ENCODE measurements around the gene MSLN. TPM values are rescaled to one million over a fixed set of nuclear protein-coding genes. Genes with fewer than 3 reads are reported as not detected.

Gene MSLN
- total and polyA plus RNA-seq, 2 of the 8 experiments (the other 6 are each of a cell fraction or from before 2014, with no cell fraction given) = 0.28 to 0.50 TPM

DNA sequence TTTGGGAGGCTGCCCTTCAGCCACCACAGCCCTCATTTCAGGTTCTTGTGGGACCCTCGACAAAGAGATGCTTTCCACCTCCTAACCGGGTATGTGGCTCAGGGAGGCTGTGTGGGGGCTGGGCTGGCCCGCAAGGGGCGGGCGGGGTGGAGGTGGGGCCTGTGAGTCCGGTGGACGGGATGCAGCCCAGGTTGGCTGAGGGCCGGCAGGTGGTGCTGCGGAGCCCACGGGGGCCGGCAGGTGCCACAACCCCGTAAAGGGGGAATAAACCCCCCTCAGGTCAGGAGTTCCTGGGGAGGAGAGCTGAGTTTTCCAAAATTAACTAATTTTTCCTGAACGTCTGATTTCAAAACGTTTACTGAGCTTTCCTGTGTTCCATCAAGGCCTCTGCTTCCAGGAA lies 14.8 kb upstream of the MSLN start:
- Histone ChIP-seq H4K8ac (ENCODE audit: extremely low read depth, insufficient read depth, low read length) (peak overlapping the region; percentile 86; the same call in 1 of the 2 replicates), H3K23ac (ENCODE audit: insufficient read length) (no peak overlapping the region), H2BK120ac (replicated peaks; ENCODE audit: low read depth, low read length) (no peak overlapping the region), H2BK20ac (ENCODE audit: low read length) (no peak overlapping the region), H2BK12ac (ENCODE audit: low read depth, low read length) (no peak overlapping the region), H3K27me3 (replicated peaks in 1 of 4; ENCODE audit: control insufficient read depth in 3 of 4, extremely low read depth in 1 of 4, insufficient read depth in 3 of 4, low read length in 3 of 4) (no peaks in the 10 kb centered on the region), H2AFZ (ENCODE audit: low read length) (no peak overlapping the region), H3K27ac (ENCODE audit: low read depth, low read length) (no peak overlapping the region), H4K91ac (replicated peaks; ENCODE audit: insufficient read length, low read length) (peak overlapping the region; percentile 42), H3K14ac (ENCODE audit: insufficient read length) (no peak overlapping the region), H3K4me3 (ENCODE audit: extremely low read depth in 1 of 4, insufficient read depth in 2 of 4, low read depth in 3 of 4, low read length in 4 of 4) (no peak overlapping the region), H3K36me3 (ENCODE audit: control insufficient read depth in 2 of 4, insufficient read depth in 4 of 4, low read length in 3 of 4) (no peaks in the 10 kb centered on the region), H3K79me1 (ENCODE audit: low read depth, low read length) (no peaks in the 10 kb centered on the region), H3K4me1 (replicated peaks in 1 of 4; ENCODE audit: control insufficient read depth in 3 of 4, insufficient read depth in 4 of 4, low read length in 3 of 4) (peaks cover 0 to 3% (median 1%) of the 10 kb centered on the region in 4 experiments; a peak in 2 of 7 replicates), H3K23me2 (ENCODE audit: low read depth, low read length) (no peaks in the 10 kb centered on the region; the same call in 1 of the 2 replicates), H3K4ac (replicated peaks; ENCODE audit: insufficient read length, low read depth, low read length) (no peak overlapping the region), H2AK5ac (ENCODE audit: low read depth, low read length) (no peak overlapping the region), H2BK5ac (ENCODE audit: low read depth, low read length) (no peak overlapping the region), H3K9ac (replicated peaks in 1 of 4; ENCODE audit: extremely low read depth in 1 of 4, low read depth in 3 of 4, low read length in 3 of 4) (no peak overlapping the region), H3K18ac (ENCODE audit: extremely low read depth, low read length) (no peak overlapping the region), H2BK15ac (ENCODE audit: low read length) (no peak overlapping the region), H3K9me3 (ENCODE audit: insufficient read depth in 2 of 2, low read depth in 1 of 2, low read length in 1 of 2) (no peaks in the 10 kb centered on the region), H3K4me2 (ENCODE audit: insufficient read depth in 1 of 2, low read depth in 2 of 2, low read length in 2 of 2) (0 out of 4 replicates have a peak overlapping the region, but pooled peaks of 1 of the 2 experiments have one; percentile 9), H3K56ac (replicated peaks; ENCODE audit: insufficient read length, low read depth, low read length) (no peak overlapping the region), H3K79me2 (ENCODE audit: control insufficient read depth in 1 of 2, insufficient read depth in 2 of 2, low read length in 2 of 2) (no peaks in the 10 kb centered on the region), H4K20me1 (replicated peaks in 1 of 2; ENCODE audit: control insufficient read depth in 1 of 2, insufficient read depth in 2 of 2, low read length in 2 of 2) (no peaks in the 10 kb centered on the region), H4K5ac (ENCODE audit: insufficient read length, low read depth, low read length) (no peak overlapping the region)
- ChIA-PET POLR2A (ENCODE audit: partially characterized antibody) (interaction anchor here (0.6 to 1.6 kb wide), 6 partner anchors 9 to 61 kb away, joined by 3 to 6 read pairs (median 3); no protein-coding TSS in a partner anchor), CTCF (ENCODE audit: partially characterized antibody) (interaction anchor here (0.6 to 35.8 kb wide), 11 partner anchors 9 to 132 kb away, joined by 3 to 977 read pairs (median 10); partner anchors contain the start of genes ANTKMT, CCDC78, CHTF18 and FBXL16)
- FAIRE-seq (no peak), DNase-seq (ENCODE audit: low read depth in 1 of 2, low spot score in 2 of 2) (peak in 1 of 2 experiments; percentile 85)
- 0 out of 2 replicates have a peak, but pooled peaks have one; percentile 30 for TF ChIP-seq CHD2 (IDR thresholded peaks at IDR 0.05; ENCODE audit: low read length)
- 0 out of 2 replicates have a peak, but pooled peaks have one; percentile 2 for TF ChIP-seq EGR1 (IDR thresholded peaks at IDR 0.05; ENCODE audit: borderline replicate concordance, low read depth, low read length)
- TF ChIP-seq TCF12 (IDR thresholded peaks at IDR 0.05; ENCODE audit: low read depth, low read length) = 0 out of 2 replicates have a peak, but pooled peaks have one; percentile 30
- TF ChIP-seq SIX5 (IDR thresholded peaks at IDR 0.05; ENCODE audit: low read depth, low read length) = no peak
- TF ChIP-seq GABPA (IDR thresholded peaks at IDR 0.05; ENCODE audit: borderline replicate concordance, insufficient read depth, low read length) = peak; percentile 61; the same call in 1 of the 2 replicates
- no peak for TF ChIP-seq FOSL1 (IDR thresholded peaks at IDR 0.05; ENCODE audit: insufficient read depth, low read depth, low read length)
- no peak for TF ChIP-seq BACH1 (IDR thresholded peaks at IDR 0.05; ENCODE audit: low read length)
- TF ChIP-seq, protein P1, sequence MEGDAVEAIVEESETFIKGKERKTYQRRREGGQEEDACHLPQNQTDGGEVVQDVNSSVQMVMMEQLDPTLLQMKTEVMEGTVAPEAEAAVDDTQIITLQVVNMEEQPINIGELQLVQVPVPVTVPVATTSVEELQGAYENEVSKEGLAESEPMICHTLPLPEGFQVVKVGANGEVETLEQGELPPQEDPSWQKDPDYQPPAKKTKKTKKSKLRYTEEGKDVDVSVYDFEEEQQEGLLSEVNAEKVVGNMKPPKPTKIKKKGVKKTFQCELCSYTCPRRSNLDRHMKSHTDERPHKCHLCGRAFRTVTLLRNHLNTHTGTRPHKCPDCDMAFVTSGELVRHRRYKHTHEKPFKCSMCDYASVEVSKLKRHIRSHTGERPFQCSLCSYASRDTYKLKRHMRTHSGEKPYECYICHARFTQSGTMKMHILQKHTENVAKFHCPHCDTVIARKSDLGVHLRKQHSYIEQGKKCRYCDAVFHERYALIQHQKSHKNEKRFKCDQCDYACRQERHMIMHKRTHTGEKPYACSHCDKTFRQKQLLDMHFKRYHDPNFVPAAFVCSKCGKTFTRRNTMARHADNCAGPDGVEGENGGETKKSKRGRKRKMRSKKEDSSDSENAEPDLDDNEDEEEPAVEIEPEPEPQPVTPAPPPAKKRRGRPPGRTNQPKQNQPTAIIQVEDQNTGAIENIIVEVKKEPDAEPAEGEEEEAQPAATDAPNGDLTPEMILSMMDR (IDR thresholded peaks at IDR 0.05; ENCODE audit: control extremely low read depth in 1 of 3, insufficient read depth in 1 of 3, low read depth in 1 of 3, low read length in 3 of 3) = peak; percentile 61 to 87 (median 78)
- TF ChIP-seq RAD21 (IDR thresholded peaks at IDR 0.05 in 1 of 2, conservative IDR thresholded peaks at IDR 0.05 in 1 of 2; ENCODE audit: low read depth in 2 of 2, low read length in 2 of 2) = peak; percentile 54 to 68
- 4% methylated on average over 12 of the region's 14 CpGs; no CpG with 5 or more reads in 1 of the 2 experiments for WGBS, 2 experiments (ENCODE audit: extremely low coverage in 1 of 2, insufficient coverage in 1 of 2, insufficient read length in 1 of 2, insufficient replicate concordance in 2 of 2, low coverage in 1 of 2, low lambda C conversion rate in 2 of 2, missing lambda C conversion rate in 1 of 2)
